Endothelial cell of umbilical vein (primary cell): ENCODE measurements around the gene SEPTIN5. TPM values are rescaled to one million over a fixed set of nuclear protein-coding genes. Genes with fewer than 3 reads are reported as not detected.

Experiments used
- BruUV-seq: library from RNA; stranded (reverse); fragments of 400-500 nt; replicated peaks from 2 replicates; lab custom pipeline; 2021; lab: Mats Ljungman, UMichigan
- CTCF ChIA-PET: fragments of 300-600, 350-600 bp; sonication (Branson Sonifier 250); formaldehyde crosslinking; loops from one replicate; lab custom pipeline; 2021; ENCODE audit warnings: antibody characterized with exemption, inconsistent platforms; lab: Charles Lee
- POLR2A ChIA-PET: fragments of 300-600, 350-600 bp; sonication (Branson Sonifier 250); formaldehyde crosslinking; loops from one replicate; lab custom pipeline; 2021; ENCODE audit warnings: antibody characterized with exemption, inconsistent platforms; lab: Charles Lee
- DNase-seq: peaks from one replicate; pipeline ENCODE4 v3.0.0-alpha.2; 2011; ENCODE audit warnings: low read depth, low spot score
- FAIRE-seq: peaks from 2 replicates; lab custom pipeline; 2011; peaks lifted over from hg19 to GRCh38; lab: Jason Lieb, UNC
- H2AFZ ChIP-seq: 2 replicates; pipeline ENCODE4 v1.6.0; 2012; ENCODE audit warnings: low read depth, low read length, control low read depth, inconsistent platforms
- H3K27ac ChIP-seq: 2 replicates; pipeline ENCODE4 v1.5.1; 2011; ENCODE audit warnings: low read depth, mild to moderate bottlenecking, control low read depth, low read length, moderate library complexity; ENCODE audit not compliant: insufficient read depth
- H3K27me3 ChIP-seq, 2 experiments: 2 replicates each; pipeline versions ENCODE4 v1.6.0 to v1.6.1; 2011; ENCODE audit warnings: low read length in 2 of 2, mixed read lengths in 1 of 2; ENCODE audit not compliant: control insufficient read depth in 2 of 2, insufficient read depth in 2 of 2
- H3K36me3 ChIP-seq, 2 experiments: 2 replicates in 1 of 2; 3 replicates in 1 of 2; pipeline ENCODE4 v1.5.1; 2011; ENCODE audit warnings: low read length in 2 of 2, mild to moderate bottlenecking in 1 of 2, moderate library complexity in 1 of 2; ENCODE audit not compliant: control insufficient read depth in 2 of 2, insufficient read depth in 2 of 2; ENCODE audit errors: extremely low read depth in 1 of 2
- H3K4me1 ChIP-seq: 3 replicates; pipeline ENCODE4 v1.5.1; 2011; ENCODE audit warnings: mild to moderate bottlenecking, low read length; ENCODE audit not compliant: control insufficient read depth, insufficient read depth; ENCODE audit errors: extremely low read depth
- H3K4me2 ChIP-seq: 2 replicates; pipeline ENCODE4 v1.6.1; 2011; ENCODE audit warnings: low read length, control low read depth, mixed read lengths; ENCODE audit not compliant: insufficient read depth
- H3K4me3 ChIP-seq, 3 experiments: fragments of 200-600 bp in 1 of 3; sonication (generic), shearing (Covaris generic) in 1 of 3; replicated peaks in 1 of 3; 2 replicates each; pipeline ENCODE4 v1.5.1; 2011 to 2016; ENCODE audit warnings: control low read depth in 3 of 3, low read length in 3 of 3, mild to moderate bottlenecking in 2 of 3, inconsistent platforms in 1 of 3, low read depth in 1 of 3, moderate library complexity in 1 of 3; ENCODE audit not compliant: insufficient read depth in 1 of 3
- H3K79me2 ChIP-seq: 2 replicates; pipeline ENCODE4 v1.6.0; 2012; ENCODE audit warnings: low read length, inconsistent platforms; ENCODE audit not compliant: control insufficient read depth, insufficient read depth
- H3K9ac ChIP-seq: replicated peaks from 2 replicates; pipeline ENCODE3; 2011; ENCODE audit warnings: low read length, control low read depth; ENCODE audit not compliant: insufficient read depth; ENCODE audit errors: extremely low read depth
- H3K9me1 ChIP-seq: replicated peaks from 3 replicates; pipeline ENCODE4 v1.6.0; 2011; ENCODE audit warnings: mild to moderate bottlenecking, low read length; ENCODE audit not compliant: control insufficient read depth, insufficient read depth; ENCODE audit errors: extremely low read depth
- H3K9me3 ChIP-seq: replicated peaks from 2 replicates; pipeline ENCODE4 v1.5.1; 2012; ENCODE audit warnings: low read length, inconsistent platforms; ENCODE audit not compliant: control insufficient read depth, insufficient read depth
- H4K20me1 ChIP-seq: replicated peaks from 2 replicates; pipeline ENCODE3; 2011; ENCODE audit warnings: mild to moderate bottlenecking, low read length; ENCODE audit not compliant: control insufficient read depth, insufficient read depth; ENCODE audit errors: extremely low read depth
- CTCF ChIP-seq, 2 donors: IDR thresholded peaks; 1 replicate in 1 of 2; 2 replicates in 1 of 2; pipeline ENCODE4 v1.5.1; 2011; ENCODE audit warnings: low read length in 2 of 2, mild to moderate bottlenecking in 2 of 2, moderate library complexity in 2 of 2, control low read depth in 1 of 2, inconsistent platforms in 1 of 2, low read depth in 1 of 2; ENCODE audit not compliant: insufficient read depth in 1 of 2; ENCODE audit errors: extremely low read depth in 1 of 2
- EZH2 ChIP-seq: IDR thresholded peaks from 2 replicates; pipeline ENCODE4 v1.6.1; 2012; ENCODE audit warnings: borderline replicate concordance, low read depth, mild to moderate bottlenecking, moderate library complexity, low read length, inconsistent platforms; ENCODE audit not compliant: severe bottlenecking
- FOS ChIP-seq: IDR thresholded peaks from 2 replicates; pipeline ENCODE4 v1.6.1; 2011; ENCODE audit warnings: mild to moderate bottlenecking, low read length, moderate library complexity, borderline replicate concordance; ENCODE audit not compliant: insufficient read depth
- GATA2 ChIP-seq: IDR thresholded peaks from 2 replicates; pipeline ENCODE4 v1.7.0; 2011; ENCODE audit warnings: low read depth, mild to moderate bottlenecking, moderate library complexity, mixed read lengths, low read length; ENCODE audit not compliant: insufficient read length, insufficient read depth
- JUN ChIP-seq: IDR thresholded peaks from 2 replicates; pipeline ENCODE4 v1.6.1; 2011; ENCODE audit warnings: borderline replicate concordance, low read depth; ENCODE audit not compliant: insufficient read length, insufficient read depth
- MAX ChIP-seq: IDR thresholded peaks from 2 replicates; pipeline ENCODE4 v1.6.1; 2011; ENCODE audit not compliant: insufficient read depth, insufficient read length
- MYC ChIP-seq: IDR thresholded peaks from one replicate; pipeline ENCODE4 v1.6.1; 2011; ENCODE audit warnings: mild to moderate bottlenecking, low read depth, low read length
- POLR2A ChIP-seq: IDR thresholded peaks from 2 replicates; pipeline ENCODE4 v1.6.1; 2012; ENCODE audit warnings: low read depth, mild to moderate bottlenecking, control low read depth, low read length
- POLR2AphosphoS5 ChIP-seq: IDR thresholded peaks from 2 replicates; pipeline ENCODE4 v1.6.1; 2012; ENCODE audit warnings: low read depth, mild to moderate bottlenecking, control low read depth, low read length, moderate library complexity; ENCODE audit not compliant: insufficient read depth
- dilution Hi-C: fragments of 300-500 bp; cut with MboI; formaldehyde crosslinking; loops from one replicate; pipeline ENCODE4 v1.15.0; 2019; ENCODE audit warnings: low sequenced_read_pairs; ENCODE audit not compliant: extremely low pct_ligation_motif_present
- intact Hi-C: fragments of 100-400 bp; cut with micrococcal nuclease; formaldehyde crosslinking; loops from one replicate; pipeline ENCODE4 v1.10.0; 2022
- polyA plus RNA-seq, 4 experiments: library from polyadenylated mRNA; depleted of rRNA in 3 of 4; stranded (reverse) in 3 of 4; unstranded in 1 of 4; fragments of >200 nt; gene quantifications; 2 replicates each; pipeline versions ENCODE4 v1.2.1 to v1.2.3, GENCODE V29; 2011 to 2012; ENCODE audit warnings: missing spikeins in 1 of 4
- total RNA-seq: library from RNA; stranded (reverse); gene quantifications from 2 replicates; pipeline ENCODE4 v1.2.3, GENCODE V29; 2021

The SEPTIN5 gene
- total and polyA plus RNA-seq, 2 donors (not counting 3 experiments of a cell fraction or from before 2014, with no cell fraction given) = 31.1 to 35.8 TPM

- ChIA-PET POLR2A (no interaction called here), CTCF (interaction anchor here (1.1 to 1.8 kb wide), 5 partner anchors 31 to 214 kb away, joined by 3 to 8 read pairs (median 4); no protein-coding TSS in a partner anchor)
- Histone ChIP-seq H3K4me1 (peaks cover 9% of the 10 kb centered on the region), H3K4me2 (no peak overlapping the region), H3K9me1 (no peaks in the 10 kb centered on the region), H3K27ac (no peak overlapping the region), H3K79me2 (no peaks in the 10 kb centered on the region), H2AFZ (no peak overlapping the region), H3K9ac (no peak overlapping the region), H4K20me1 (no peaks in the 10 kb centered on the region), H3K9me3 (no peaks in the 10 kb centered on the region), H3K36me3 (no peaks in the 10 kb centered on the region), H3K4me3 (no peak overlapping the region), H3K27me3 (no peaks in the 10 kb centered on the region)
- BruUV-seq = no TSS peak
- dilution Hi-C loops (no loop called here), intact Hi-C loops (loop anchor here (10.0 kb wide), 1 partner anchor 235 kb away; the partner anchor contains the start of genes CDC45 and UFD1)
- DNase-seq = no peak
- TF ChIP-seq POLR2AphosphoS5 = no peak
- no peak for TF ChIP-seq FOS
- TF ChIP-seq MAX = no peak
- TF ChIP-seq MYC = no peak
- FAIRE-seq = no peak
Measured at GRCh38 chr22:19710020-19710768, 4.1 kb upstream of the SEPTIN5 start.

GRCh38 chr22:19710769-19711106 is 3.6 kb upstream of the SEPTIN5 start:
- no peak overlapping the region for H3K9ac ChIP-seq
- H3K9me3 ChIP-seq = no peaks in the 10 kb centered on the region
- ChIA-PET POLR2A (no interaction called here), CTCF (interaction anchor here (1.1 to 1.8 kb wide), 3 partner anchors 63 to 199 kb away, joined by 3 to 5 read pairs (median 4); no protein-coding TSS in a partner anchor)
- no peak for DNase-seq
- H3K27me3 ChIP-seq = no peaks in the 10 kb centered on the region
- no TSS peak for BruUV-seq
- peaks cover 9% of the 10 kb centered on the region for H3K4me1 ChIP-seq
- TF ChIP-seq POLR2AphosphoS5 (no peak), GATA2 (no peak), JUN (no peak), EZH2 (no peak), FOS (no peak), CTCF (IDR thresholded peaks at IDR 0.05; ENCODE audit: extremely low read depth in 1 of 2, insufficient read depth in 1 of 2, low read depth in 1 of 2, low read length in 2 of 2) (no peak), MAX (no peak), POLR2A (no peak), MYC (no peak)
- H3K4me2 ChIP-seq = no peak overlapping the region
- H3K9me1 ChIP-seq = no peaks in the 10 kb centered on the region
- H3K79me2 ChIP-seq = no peaks in the 10 kb centered on the region
- FAIRE-seq = no peak
- dilution Hi-C loops = no loop called here
- H3K27ac ChIP-seq = no peak overlapping the region
- no peak overlapping the region for H3K4me3 ChIP-seq
- H4K20me1 ChIP-seq = no peaks in the 10 kb centered on the region
- no peak overlapping the region for H2AFZ ChIP-seq
- no peaks in the 10 kb centered on the region for H3K36me3 ChIP-seq
- intact Hi-C loops = loop anchor here (10.0 kb wide), 1 partner anchor 236 kb away; the partner anchor contains the start of genes CDC45 and UFD1
